K562 (cell line): ENCODE results near the gene C16orf89. TPM values are rescaled to one million over a fixed set of nuclear protein-coding genes. Genes with fewer than 3 reads are reported as not detected.
"Not testable (repeated sequence)": the region's sequence is repeated elsewhere in the genome, so short reads cannot be mapped to it uniquely, and the experiment has no call there.

Experiments used
- ATAC-seq: fragments of 200-7000 bp; cut with Tn5 transposase; 3 replicates; pipeline ENCODE4 v1.9.1; 2020; ENCODE audit warnings: moderate library complexity
- BruUV-seq: library from RNA; stranded (reverse); fragments of 400-500 nt; replicated peaks from 2 replicates; lab custom pipeline; 2021; lab: Mats Ljungman, UMichigan
- CTCF ChIA-PET: fragments of 300-600 bp; formaldehyde crosslinking; extraction: SDS; loops from one replicate; lab custom pipeline; 2021; ENCODE audit warnings: low intra/inter-chr PET ratio; lab: Yijun Ruan, JAX
- POLR2A ChIA-PET: fragments of 300-600, 350-650 bp; sonication (Branson Sonifier 250); formaldehyde crosslinking; extraction: SDS; loops from one replicate; lab custom pipeline; 2021; ENCODE audit warnings: antibody characterized with exemption, inconsistent platforms; lab: Yijun Ruan, JAX
- DNase-seq, 4 experiments: peaks; one replicate each; pipeline versions ENCODE4 v3.0.0 to v3.0.0-alpha.2; 2011 to 2018; ENCODE audit warnings: low spot score in 3 of 4, mixed read lengths in 3 of 4; ENCODE audit errors: extremely low read depth in 1 of 4
- FAIRE-seq: peaks from 2 replicates; lab custom pipeline; 2011; peaks lifted over from hg19 to GRCh38; lab: Jason Lieb, UNC
- H2AFZ ChIP-seq: 2 replicates; pipeline ENCODE4 v1.6.0; 2011; ENCODE audit warnings: low read depth, low read length, control low read depth, inconsistent platforms
- H3K27ac ChIP-seq: fragments of 200-600 bp; 3 replicates; pipeline ENCODE4 v1.8.0; 2011; ENCODE audit warnings: low read depth, mild to moderate bottlenecking, control low read depth, inconsistent platforms, low read length, moderate library complexity, mixed read lengths; ENCODE audit errors: extremely low read depth
- H3K27me3 ChIP-seq, 2 experiments: fragments of 300-600 bp in 1 of 2; 2 replicates in 1 of 2; 3 replicates in 1 of 2; pipeline versions ENCODE4 v1.6.0 to v1.8.0; 2011; ENCODE audit warnings: inconsistent platforms in 2 of 2, low read length in 2 of 2, mild to moderate bottlenecking in 1 of 2, mixed read lengths in 1 of 2, moderate library complexity in 1 of 2; ENCODE audit not compliant: control insufficient read depth in 2 of 2, insufficient read depth in 2 of 2
- H3K36me3 ChIP-seq: fragments of 300-600 bp; 3 replicates; pipeline ENCODE4 v1.8.0; 2011; ENCODE audit warnings: mild to moderate bottlenecking, low read length, inconsistent platforms; ENCODE audit not compliant: control insufficient read depth, insufficient read depth
- H3K4me1 ChIP-seq, 2 experiments: fragments of 200-600 bp in 1 of 2; replicated peaks in 1 of 2; 2 replicates in 1 of 2; 3 replicates in 1 of 2; pipeline versions ENCODE4 v1.5.1 to v1.8.0; 2011; ENCODE audit warnings: inconsistent platforms in 2 of 2, low read length in 2 of 2, mild to moderate bottlenecking in 1 of 2, mixed read lengths in 1 of 2, moderate library complexity in 1 of 2; ENCODE audit not compliant: control insufficient read depth in 2 of 2, insufficient read depth in 2 of 2
- H3K4me2 ChIP-seq: 2 replicates; pipeline ENCODE4 v1.6.1; 2011; ENCODE audit warnings: low read length, control low read depth, inconsistent platforms, mixed read lengths; ENCODE audit not compliant: insufficient read depth
- H3K4me3 ChIP-seq: fragments of 200-600 bp; sonication (generic), shearing (Covaris generic); 2 replicates; pipeline ENCODE4 v1.5.1; 2016; ENCODE audit warnings: control low read depth, inconsistent platforms
- H3K79me2 ChIP-seq: fragments of 200-600 bp; 3 replicates; pipeline ENCODE4 v1.8.0; 2011; ENCODE audit warnings: low read length, inconsistent platforms; ENCODE audit not compliant: control insufficient read depth, insufficient read depth
- H3K9ac ChIP-seq, 2 experiments: 2 replicates each; pipeline versions ENCODE4 v1.6.0 to v1.6.1; 2011; ENCODE audit warnings: low read depth in 2 of 2, low read length in 2 of 2, control low read depth in 1 of 2, inconsistent platforms in 1 of 2, mild to moderate bottlenecking in 1 of 2, mixed read lengths in 1 of 2; ENCODE audit not compliant: insufficient read depth in 1 of 2
- H3K9me1 ChIP-seq: one replicate; pipeline ENCODE4 v1.6.0; 2011; ENCODE audit warnings: inconsistent platforms, mild to moderate bottlenecking, low read length, moderate library complexity; ENCODE audit not compliant: control insufficient read depth, insufficient read depth
- H3K9me3 ChIP-seq: replicated peaks from 2 replicates; pipeline ENCODE4 v1.5.1; 2011; ENCODE audit warnings: low read depth, low read length, inconsistent platforms; ENCODE audit not compliant: control insufficient read depth, insufficient read depth
- H4K20me1 ChIP-seq: replicated peaks from 2 replicates; pipeline ENCODE4 v1.6.1; 2011; ENCODE audit warnings: low read length, inconsistent platforms, mixed read lengths; ENCODE audit not compliant: control insufficient read depth, insufficient read depth
- CHD1 ChIP-seq: fragments of 200-600 bp; sonication (generic); IDR thresholded peaks from one replicate; pipeline ENCODE4 v1.6.1; 2012; ENCODE audit warnings: mild to moderate bottlenecking, moderate library complexity, low read length, inconsistent platforms
- GABPA ChIP-seq: fragments of 200-800 bp; sonication (Bioruptor generic); conservative IDR thresholded peaks from 2 replicates; pipeline ENCODE4 v1.6.1; 2016; ENCODE audit warnings: low read depth, missing genetic modification characterization, missing compliant biosample characterization
- MBD1 ChIP-seq: fragments of 250-450 bp; sonication (Bioruptor Pico); IDR thresholded peaks from 2 replicates; pipeline ENCODE4 v1.8.0; 2022; ENCODE audit warnings: inconsistent platforms
- PHTF2 ChIP-seq: fragments of 250-450 bp; sonication (Bioruptor Pico); IDR thresholded peaks from 2 replicates; pipeline ENCODE4 v1.5.0; 2021; ENCODE audit warnings: mild to moderate bottlenecking
- RFX7 ChIP-seq: fragments of 250-450 bp; sonication (Bioruptor Pico); IDR thresholded peaks from 2 replicates; pipeline ENCODE4 v1.5.1; 2021; ENCODE audit warnings: mild to moderate bottlenecking
- SRSF7 ChIP-seq: fragments of 200-400 bp; formaldehyde crosslinking; optimal IDR thresholded peaks from 2 replicates; pipeline ENCODE3; 2017; ENCODE audit warnings: mild to moderate bottlenecking, low read depth, low read length
- ZNF280A ChIP-seq: fragments of 450-650 bp; IDR thresholded peaks from 2 replicates; pipeline ENCODE4 v1.6.1; 2018; ENCODE audit warnings: mild to moderate bottlenecking, low read depth; ENCODE audit not compliant: partially characterized antibody
- WGBS: fragments of 100-300 bp; shearing (Covaris generic); methylation state at CpG from one replicate; pipeline ENCODE4 v1.1.6; 2016; ENCODE audit warnings: low coverage, mixed read lengths; ENCODE audit not compliant: insufficient coverage; ENCODE audit errors: missing lambda C conversion rate; 5-methylcytosine and 5-hydroxymethylcytosine counted together
- in situ Hi-C: fragments of 300-500 bp; cut with MboI; formaldehyde crosslinking; loops from 4 replicates; pipeline ENCODE4 v1.15.0; 2018; ENCODE audit warnings: inconsistent platforms, mixed read lengths
- intact Hi-C: fragments of 100-400 bp; cut with micrococcal nuclease; formaldehyde crosslinking; loops from 2 replicates; pipeline ENCODE4 v1.14.2; 2022
- polyA plus RNA-seq, 8 experiments: library from polyadenylated mRNA; depleted of rRNA in 4 of 8; stranded (reverse) in 5 of 8; unstranded in 3 of 8; fragments of >200 nt; fragmentation: Nextera tagmentation in 2 of 8; fragmentation: Illumina TruSeq in 1 of 8; extraction: Ambion mirVana in 2 of 8; extraction: Trizol in 1 of 8; gene quantifications; 2 replicates each; pipeline versions ENCODE4 v1.2.1 to v1.2.3, GENCODE V29; 2011 to 2014; ENCODE audit warnings: inconsistent platforms in 1 of 8, missing spikeins in 1 of 8
- total RNA-seq, 7 experiments: library from RNA; depleted of rRNA in 6 of 7; stranded (reverse); fragments of >200 nt in 6 of 7; fragmentation: Illumina TruSeq in 2 of 7; extraction: Trizol in 2 of 7; gene quantifications; 2 replicates each; pipeline versions ENCODE4 v1.2.1 to v1.2.3, GENCODE V29; 2011 to 2021; ENCODE audit warnings: low replicate concordance in 1 of 7

Gene C16orf89
- total and polyA plus RNA-seq, 9 of the 15 experiments (the other 6 are each of a cell fraction or from before 2014, with no cell fraction given) = not detected

- TF ChIP-seq MBD1 (CRISPR knock-in tag) (no peak), RFX7 (CRISPR knock-in tag) (no peak), GABPA (no peak), CHD1 (no peak)
These were observed 11.5 kb upstream of the C16orf89 start (continued) for GRCh38 chr16:5077304-5077703.

GRCh38 chr16:5075637-5076036 lies 9.9 kb upstream of the C16orf89 start:
- Histone ChIP-seq H3K27ac (no peak overlapping the region), H4K20me1 (no peaks in the 10 kb centered on the region), H3K4me2 (no peak overlapping the region), H3K4me3 (no peak overlapping the region), H3K9ac (no peak overlapping the region; a peak in 1 of 4 replicates), H3K36me3 (peaks cover 41% of the 10 kb centered on the region), H2AFZ (no peak overlapping the region), H3K79me2 (peaks cover 16% of the 10 kb centered on the region), H3K27me3 (no peaks in the 10 kb centered on the region), H3K9me1 (no peaks in the 10 kb centered on the region), H3K9me3 (peaks cover 5% of the 10 kb centered on the region; the same call in 1 of the 2 replicates), H3K4me1 (peaks cover 5 to 6% of the 10 kb centered on the region in 2 experiments; a peak in 3 of 5 replicates)
- BruUV-seq = no TSS peak
- ATAC-seq (no peak), FAIRE-seq (no peak), DNase-seq (peak in 1 of 4 experiments; percentile 5)
- TF ChIP-seq SRSF7 (no peak), ZNF280A (no peak), PHTF2 (CRISPR knock-in tag) (no peak)
- CTCF ChIA-PET = no interaction called here
- intact Hi-C loops (no loop called here), in situ Hi-C loops (no loop called here)
- POLR2A ChIA-PET = interaction anchor here (1.4 kb wide), 1 partner anchor 10 kb away, joined by 4 read pairs; the partner anchor contains the start of gene C16orf89
- 74% methylated on average over 5 of the region's 5 CpGs for WGBS

GRCh38 chr16:5073771-5074170 lies 8.0 kb upstream of the C16orf89 start:
- BruUV-seq, DNase-seq, H2AFZ ChIP-seq, ATAC-seq, FAIRE-seq, in situ Hi-C loops, H3K4me3 ChIP-seq, H3K27ac ChIP-seq, H3K9me1 ChIP-seq, H3K9ac ChIP-seq, H3K27me3 ChIP-seq, intact Hi-C loops, H4K20me1 ChIP-seq, H3K4me2 ChIP-seq, CTCF ChIA-PET, H3K9me3 ChIP-seq, H3K4me1 ChIP-seq: not testable (repeated sequence)
- POLR2A ChIA-PET = interaction anchor here (0.6 kb wide), 1 partner anchor 9 kb away, joined by 3 read pairs; no protein-coding TSS in a partner anchor
- Histone ChIP-seq H3K36me3 (peaks cover 36% of the 10 kb centered on the region), H3K79me2 (peaks cover 16% of the 10 kb centered on the region)
- 92% methylated on average over 12 of the region's 15 CpGs for WGBS
